GM18499 (cell line): ENCODE data around the gene CNKSR2.

Source experiments
- ATAC-seq: cut with Tn5 transposase; IDR thresholded peaks from one replicate; pipeline ENCODE4 v1.9.1; 2021; ENCODE audit warnings: moderate number of reproducible peaks; ENCODE audit not compliant: insufficient read depth, unreplicated experiment

Gene CNKSR2

DNA sequence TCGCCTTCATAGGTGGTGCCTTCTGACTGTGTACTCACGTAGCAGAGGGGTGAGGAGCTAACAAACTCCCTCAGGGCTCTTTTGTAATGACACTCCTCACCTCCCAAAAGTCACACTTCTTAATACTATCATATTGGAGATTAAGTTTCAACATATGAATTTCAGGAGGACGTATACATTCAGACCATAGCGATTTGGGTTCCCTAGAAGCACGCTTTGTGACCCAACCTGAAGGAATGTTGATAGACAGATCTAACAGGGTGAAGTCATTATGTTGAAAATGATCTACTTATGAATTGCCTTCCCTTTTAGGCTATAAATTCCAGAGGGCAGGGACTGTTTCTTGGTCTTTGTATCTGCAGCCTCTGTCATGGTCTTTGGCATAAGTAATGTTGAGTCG lies 287.1 kb downstream of the CNKSR2 start:
- no peak for ATAC-seq

DNA sequence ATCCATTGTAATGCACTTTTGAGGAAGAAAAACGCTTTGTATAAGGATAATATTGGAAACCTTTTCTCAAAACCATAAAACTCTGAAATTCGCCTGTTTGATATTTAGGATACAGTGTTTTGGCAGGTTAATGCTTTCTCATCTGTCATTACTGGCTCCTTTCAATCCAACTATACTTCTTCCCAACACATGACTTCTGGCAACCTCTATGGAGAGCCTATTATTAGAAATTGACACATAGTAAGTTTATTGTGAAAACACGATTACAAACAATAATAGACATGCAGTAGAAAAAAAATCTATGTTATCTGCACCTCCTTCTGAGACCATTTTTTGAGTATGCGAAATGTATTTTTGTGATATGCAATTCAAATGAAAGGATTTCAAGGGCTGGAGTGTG lies 288.5 kb downstream of the CNKSR2 start:
- no peak for ATAC-seq

DNA sequence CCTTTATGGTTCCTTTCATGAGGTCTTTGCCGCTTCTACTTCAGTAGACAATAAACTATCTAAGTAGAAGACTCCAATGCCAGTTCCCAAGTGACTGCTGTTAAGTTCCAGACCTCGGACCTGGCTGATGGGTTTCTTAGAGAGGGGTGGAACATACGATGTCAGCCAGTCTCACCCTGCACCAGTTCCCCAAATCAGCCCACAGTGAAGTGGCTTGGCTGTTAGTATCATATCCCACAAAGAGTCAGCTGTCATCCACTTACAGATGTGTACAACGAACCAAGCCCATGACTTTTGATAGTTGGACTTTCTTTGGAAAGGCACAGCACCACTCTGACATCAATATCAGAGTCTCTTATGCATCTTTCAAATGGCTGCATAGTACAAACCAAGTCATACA lies 292.0 kb downstream of the CNKSR2 start:
- ATAC-seq, result no peak

DNA sequence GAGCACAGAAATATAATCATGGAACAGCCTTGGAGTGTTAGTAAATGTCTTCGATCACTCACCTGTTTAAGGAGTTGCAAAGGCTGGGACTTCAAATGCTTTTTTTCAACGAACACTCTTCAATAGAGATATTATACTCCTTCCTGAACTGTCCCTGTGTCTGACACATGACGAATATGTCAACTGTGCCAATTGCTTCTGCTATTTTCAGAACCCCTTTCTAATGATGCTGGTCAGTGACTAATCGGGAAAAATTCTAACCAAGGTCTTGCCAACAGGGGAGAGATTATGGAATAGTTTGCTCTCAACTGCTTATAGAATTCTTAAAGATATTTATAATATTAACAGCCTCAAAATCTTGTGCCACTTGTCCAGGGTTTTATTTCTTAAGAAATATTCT lies 292.5 kb downstream of the CNKSR2 start:
- ATAC-seq, result no peak

DNA sequence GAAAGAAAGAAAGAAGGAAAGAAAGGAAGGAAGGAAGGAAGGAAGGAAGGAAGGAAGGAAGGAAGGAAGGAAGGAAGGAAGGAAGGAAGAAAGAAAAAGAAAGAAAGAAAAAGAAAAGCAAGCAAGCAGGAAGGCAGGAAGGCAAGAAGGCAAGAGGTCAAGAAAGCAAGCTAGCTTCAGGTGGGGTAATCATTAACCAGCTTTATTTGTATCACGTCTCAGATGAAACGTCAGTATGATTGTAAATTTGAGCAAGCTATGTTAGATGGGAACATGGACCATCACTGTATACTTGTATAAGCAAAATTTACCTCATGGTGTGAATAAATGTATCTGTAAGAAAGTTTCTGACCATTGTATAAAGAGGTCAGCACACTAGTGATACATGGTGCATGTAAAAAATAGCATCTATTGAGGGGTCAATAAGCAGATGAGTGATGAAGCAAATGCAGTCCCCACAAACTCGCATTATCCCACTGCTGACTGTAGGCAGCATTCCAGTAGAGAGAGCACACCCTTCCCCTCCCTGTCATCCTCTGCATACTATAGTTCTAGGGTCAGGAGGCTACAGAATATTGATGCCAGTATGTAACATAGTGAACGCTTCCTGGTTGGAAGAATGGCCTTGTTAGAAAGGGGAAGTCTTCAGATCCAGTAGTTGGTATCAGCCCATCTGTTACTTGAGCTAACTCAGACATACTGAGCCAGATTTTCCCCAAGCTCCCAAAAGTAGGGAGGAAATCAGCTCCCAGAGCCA lies 300.4 kb downstream of the CNKSR2 start:
- ATAC-seq, result no peak

DNA sequence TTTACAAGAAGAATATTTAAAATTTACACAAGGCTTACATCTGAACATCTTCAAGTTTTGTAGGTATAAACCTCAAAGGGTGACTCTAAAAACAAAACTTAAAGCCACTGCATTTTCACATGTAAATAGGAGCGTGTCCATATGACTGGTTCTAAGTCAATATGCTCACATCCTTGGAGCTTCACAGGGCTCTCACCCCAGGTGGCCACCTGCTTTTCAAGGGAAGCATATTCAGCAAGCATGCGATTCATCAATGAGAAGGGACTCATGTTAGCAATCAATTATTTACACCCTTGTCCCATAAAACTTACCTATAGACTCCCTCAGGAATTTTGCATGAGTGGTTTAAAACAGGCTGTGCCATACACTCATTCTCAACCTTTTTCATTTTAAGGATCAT lies 301.7 kb downstream of the CNKSR2 start:
- no peak for ATAC-seq

DNA sequence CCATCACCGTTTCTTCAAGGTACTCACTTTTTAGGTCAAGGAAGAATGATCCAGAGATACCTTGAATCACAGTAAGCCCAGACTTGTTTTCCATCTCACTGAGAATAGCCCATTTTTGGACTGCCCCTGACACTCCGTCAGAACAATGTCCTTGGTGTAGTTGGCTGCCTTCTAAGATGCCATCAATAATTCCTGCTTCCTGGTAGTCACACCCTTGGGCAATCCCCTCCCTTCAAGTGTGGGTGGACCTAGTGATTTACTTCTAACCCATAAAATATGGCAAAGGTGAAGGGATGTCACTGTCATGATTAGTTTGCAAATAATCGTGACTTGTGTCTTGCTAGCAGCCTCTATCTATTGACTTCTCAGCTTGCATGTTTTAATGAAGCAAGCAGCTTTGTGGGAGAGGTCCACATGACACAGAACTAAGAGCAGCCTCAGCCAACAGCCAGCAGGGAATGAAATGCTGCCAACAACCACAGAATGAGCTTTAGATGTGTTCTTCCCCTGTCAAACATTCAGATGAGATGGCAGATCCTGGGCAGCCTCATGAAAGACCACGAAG lies 303.9 kb downstream of the CNKSR2 start:
- ATAC-seq, result no peak

DNA sequence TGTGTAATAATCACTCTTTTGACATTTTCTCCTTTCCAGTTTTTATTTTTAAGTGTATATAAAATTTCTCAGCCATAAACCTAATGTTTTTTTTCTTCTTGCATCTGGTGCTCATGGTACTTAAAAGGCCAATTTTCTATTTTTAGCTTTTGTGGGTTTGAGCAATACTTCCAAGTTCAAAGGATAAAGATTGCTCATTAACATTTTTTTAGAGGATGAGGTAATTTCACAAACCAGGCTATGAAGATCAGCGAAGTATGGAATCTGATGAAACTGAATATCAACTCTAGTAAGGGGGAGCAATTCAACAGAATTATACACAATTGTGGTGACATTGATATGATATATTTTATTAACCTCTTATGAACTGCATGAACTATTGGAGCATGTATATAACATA lies 309.7 kb downstream of the CNKSR2 start:
- ATAC-seq, result no peak

DNA sequence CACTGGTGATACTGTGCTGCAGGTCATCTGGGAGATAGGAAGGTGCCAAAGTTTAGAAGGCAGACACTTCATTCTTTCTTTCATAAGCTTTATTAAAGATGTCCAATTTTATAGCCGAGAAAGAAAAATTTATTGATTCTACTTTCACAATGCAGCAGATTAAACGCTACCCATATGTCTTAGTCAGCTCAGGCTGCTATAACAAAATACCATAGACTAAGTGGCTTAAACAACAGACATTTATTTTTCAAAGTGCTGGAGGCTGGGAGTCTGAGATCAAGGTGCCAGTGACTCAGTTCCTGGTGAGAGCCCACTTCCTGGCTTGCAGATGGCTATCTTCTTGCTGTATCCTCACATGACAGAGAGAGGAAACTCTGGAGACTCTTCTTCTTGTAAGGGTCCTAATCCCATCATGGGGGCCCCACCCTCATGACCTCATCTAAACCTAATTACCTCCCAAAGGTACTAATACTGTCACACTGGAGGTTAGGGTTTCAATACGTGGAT lies 317.3 kb downstream of the CNKSR2 start:
- ATAC-seq, result no peak

DNA sequence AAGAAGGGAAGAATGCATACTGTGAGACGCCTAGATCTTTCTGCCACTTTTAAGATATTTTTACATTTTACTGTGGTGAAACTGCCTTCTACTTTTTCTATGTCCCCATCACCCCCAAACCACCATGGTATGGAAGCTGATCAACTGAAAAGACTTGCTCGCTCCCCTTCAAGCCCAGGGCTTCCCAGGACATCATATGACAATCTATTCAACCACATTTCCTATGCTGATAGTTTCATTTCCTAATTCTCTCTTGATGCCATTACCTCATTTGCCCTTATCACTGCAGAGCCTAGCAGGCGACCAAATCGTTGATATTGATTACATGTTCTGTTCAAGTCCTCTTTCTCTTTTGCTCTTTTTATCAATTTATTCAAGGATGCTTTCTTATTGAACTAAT lies 324.1 kb downstream of the CNKSR2 start:
- no peak for ATAC-seq

DNA sequence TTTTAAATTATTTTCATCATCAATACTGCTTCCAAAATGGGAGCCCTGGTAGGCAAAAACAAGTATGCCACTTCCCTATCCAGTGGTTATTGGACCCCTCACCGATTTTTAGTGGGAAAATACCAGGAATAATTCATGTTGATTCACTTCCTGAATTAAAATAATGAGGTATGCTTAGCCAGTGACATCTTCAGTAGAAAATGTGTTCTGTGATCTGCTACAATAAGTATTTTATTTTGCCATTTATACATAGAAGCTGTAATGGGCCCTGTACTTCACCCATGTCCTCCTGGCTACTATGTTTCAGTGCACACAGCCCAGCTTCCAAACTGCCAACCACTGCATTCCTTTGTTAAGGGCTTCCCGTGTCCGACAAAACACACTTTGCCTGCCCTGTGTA lies 324.9 kb downstream of the CNKSR2 start:
- ATAC-seq, result no peak

DNA sequence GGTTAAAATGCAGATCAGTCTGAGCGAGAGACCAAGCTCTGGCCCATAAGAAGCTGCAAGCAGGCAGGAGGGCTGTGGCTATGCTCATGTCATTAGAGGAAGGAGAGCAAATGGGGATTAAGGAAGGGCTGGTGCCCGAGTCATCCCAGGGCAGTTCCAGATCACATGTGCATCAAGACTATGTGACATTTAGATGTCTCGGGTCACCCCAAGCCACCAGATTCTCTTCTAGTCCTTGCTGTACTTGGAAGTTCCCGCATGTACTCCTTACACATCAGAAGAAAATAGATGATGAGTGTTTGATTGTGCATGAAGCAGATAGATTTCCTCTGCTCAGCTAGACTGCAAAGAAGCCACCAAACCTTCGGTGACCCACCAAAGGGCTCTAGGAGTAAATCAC lies 326.1 kb downstream of the CNKSR2 start:
- ATAC-seq, result no peak

DNA sequence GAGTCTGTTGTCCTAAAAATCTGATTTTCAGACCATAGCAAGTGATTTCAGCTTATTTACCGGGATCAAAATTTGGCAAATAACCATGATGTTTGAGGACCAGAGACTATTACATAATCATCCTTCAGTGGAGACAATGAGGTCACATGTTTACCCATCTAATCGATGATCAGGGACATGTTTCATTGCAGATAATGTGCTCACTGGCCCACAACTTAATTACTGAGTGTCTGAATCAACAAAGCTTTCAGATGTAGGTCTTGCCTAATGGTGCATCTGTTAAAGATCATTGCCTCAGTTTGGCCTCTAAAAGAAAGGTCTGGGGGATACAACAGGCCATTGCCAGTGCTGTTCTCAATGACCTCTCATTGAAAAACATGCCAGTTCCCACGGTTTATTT lies 326.7 kb downstream of the CNKSR2 start:
- no peak for ATAC-seq

DNA sequence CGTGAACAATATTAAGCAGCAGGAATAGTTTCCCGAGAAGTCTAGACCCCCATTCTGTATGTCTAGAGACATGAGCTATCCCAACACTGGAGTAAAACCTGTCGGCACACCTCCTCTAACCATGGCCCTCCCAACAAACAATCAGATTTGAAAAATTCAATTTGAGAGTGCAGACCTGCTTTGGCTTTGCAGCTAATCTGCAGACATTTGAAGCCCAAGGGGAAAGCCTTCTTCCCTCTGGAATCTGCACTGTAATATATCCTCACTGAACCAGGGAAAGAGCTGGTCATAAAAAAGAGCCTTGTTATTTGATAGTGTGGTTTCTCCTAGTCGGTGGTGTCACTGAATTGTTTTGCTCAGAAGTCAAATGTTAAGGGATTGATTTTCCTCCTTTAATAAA lies 328.5 kb downstream of the CNKSR2 start:
- ATAC-seq, result no peak
